ENCODE data around the gene FAM170A.
A peak's percentile ranks its signal among the peaks of the same experiment; 100 is the strongest.

Gene FAM170A, protein sequence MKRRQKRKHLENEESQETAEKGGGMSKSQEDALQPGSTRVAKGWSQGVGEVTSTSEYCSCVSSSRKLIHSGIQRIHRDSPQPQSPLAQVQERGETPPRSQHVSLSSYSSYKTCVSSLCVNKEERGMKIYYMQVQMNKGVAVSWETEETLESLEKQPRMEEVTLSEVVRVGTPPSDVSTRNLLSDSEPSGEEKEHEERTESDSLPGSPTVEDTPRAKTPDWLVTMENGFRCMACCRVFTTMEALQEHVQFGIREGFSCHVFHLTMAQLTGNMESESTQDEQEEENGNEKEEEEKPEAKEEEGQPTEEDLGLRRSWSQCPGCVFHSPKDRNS

GRCh38 chr5:119629339-119629738 is at the start of gene FAM170A:
FAM170A (plus strand) TSS chr5:119629558; CDS start chr5:119629769, 211 bp downstream.
- Histone ChIP-seq H3K4me3 (replicated peaks; ENCODE audit: low read depth, low read length) (no peak within 1 kb of the TSS), H3K36me3 (ENCODE audit: control insufficient read depth, insufficient read depth, low read length) (no peaks in the 10 kb centered on the region), H3K27me3 (replicated peaks; ENCODE audit: control insufficient read depth, insufficient read depth, low read length) (no peaks in the 10 kb centered on the region; the same call in 1 of the 2 replicates)
- TF ChIP-seq, protein P1, sequence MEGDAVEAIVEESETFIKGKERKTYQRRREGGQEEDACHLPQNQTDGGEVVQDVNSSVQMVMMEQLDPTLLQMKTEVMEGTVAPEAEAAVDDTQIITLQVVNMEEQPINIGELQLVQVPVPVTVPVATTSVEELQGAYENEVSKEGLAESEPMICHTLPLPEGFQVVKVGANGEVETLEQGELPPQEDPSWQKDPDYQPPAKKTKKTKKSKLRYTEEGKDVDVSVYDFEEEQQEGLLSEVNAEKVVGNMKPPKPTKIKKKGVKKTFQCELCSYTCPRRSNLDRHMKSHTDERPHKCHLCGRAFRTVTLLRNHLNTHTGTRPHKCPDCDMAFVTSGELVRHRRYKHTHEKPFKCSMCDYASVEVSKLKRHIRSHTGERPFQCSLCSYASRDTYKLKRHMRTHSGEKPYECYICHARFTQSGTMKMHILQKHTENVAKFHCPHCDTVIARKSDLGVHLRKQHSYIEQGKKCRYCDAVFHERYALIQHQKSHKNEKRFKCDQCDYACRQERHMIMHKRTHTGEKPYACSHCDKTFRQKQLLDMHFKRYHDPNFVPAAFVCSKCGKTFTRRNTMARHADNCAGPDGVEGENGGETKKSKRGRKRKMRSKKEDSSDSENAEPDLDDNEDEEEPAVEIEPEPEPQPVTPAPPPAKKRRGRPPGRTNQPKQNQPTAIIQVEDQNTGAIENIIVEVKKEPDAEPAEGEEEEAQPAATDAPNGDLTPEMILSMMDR (IDR thresholded peaks at IDR 0.05; ENCODE audit: insufficient read depth, low read length, poor library complexity, severe bottlenecking), result no peak
- no peak for DNase-seq (ENCODE audit: extremely low read depth, insufficient read length)

- TF ChIP-seq, protein P1 (IDR thresholded peaks at IDR 0.05; ENCODE audit: insufficient read depth, low read length, poor library complexity, severe bottlenecking), result peak; percentile 8
- Histone ChIP-seq H3K4me3 (replicated peaks; ENCODE audit: low read depth, low read length) (no peak overlapping the region), H3K27me3 (replicated peaks; ENCODE audit: control insufficient read depth, insufficient read depth, low read length) (no peaks in the 10 kb centered on the region), H3K36me3 (ENCODE audit: control insufficient read depth, insufficient read depth, low read length) (no peaks in the 10 kb centered on the region)
- DNase-seq (ENCODE audit: extremely low read depth, insufficient read length), result no peak
These were observed 46.4 kb upstream of the FAM170A start for GRCh38 chr5:119582987-119583386.

DNA sequence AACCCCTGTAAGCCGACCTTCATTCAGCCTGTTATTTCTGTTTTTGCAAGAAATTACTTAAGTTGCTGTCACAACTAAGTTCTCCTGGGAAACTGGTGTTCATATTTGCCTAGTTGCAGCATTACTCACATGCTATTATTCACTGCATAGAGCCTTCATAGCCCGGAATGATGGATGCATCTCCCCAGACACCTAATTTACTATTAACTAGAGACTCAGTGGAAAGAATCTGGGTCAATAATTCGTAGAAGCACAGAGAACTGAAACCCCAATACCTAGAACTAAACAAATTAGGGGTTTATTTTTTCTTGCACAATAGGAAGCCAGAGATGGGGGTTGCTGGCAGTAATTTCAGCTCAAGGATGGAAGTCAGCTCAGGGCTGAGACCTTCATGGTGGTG is 45.7 kb upstream of the FAM170A start:
- no peak overlapping the region for H3K4me3 ChIP-seq (replicated peaks; ENCODE audit: low read depth, low read length)
- H3K27me3 ChIP-seq (replicated peaks; ENCODE audit: control insufficient read depth, insufficient read depth, low read length), result no peaks in the 10 kb centered on the region
- H3K36me3 ChIP-seq (ENCODE audit: control insufficient read depth, insufficient read depth, low read length), result no peaks in the 10 kb centered on the region
- TF ChIP-seq, protein P1 (IDR thresholded peaks at IDR 0.05; ENCODE audit: insufficient read depth, low read length, poor library complexity, severe bottlenecking), result no peak
- no peak for DNase-seq (ENCODE audit: extremely low read depth, insufficient read length)

GRCh38 chr5:119596046-119596445 is 33.3 kb upstream of the FAM170A start:
- H3K4me3 ChIP-seq (replicated peaks; ENCODE audit: low read depth, low read length), result no peak overlapping the region
- H3K36me3 ChIP-seq (ENCODE audit: control insufficient read depth, insufficient read depth, low read length), result no peaks in the 10 kb centered on the region
- DNase-seq (ENCODE audit: extremely low read depth, insufficient read length), result no peak
- no peaks in the 10 kb centered on the region for H3K27me3 ChIP-seq (replicated peaks; ENCODE audit: control insufficient read depth, insufficient read depth, low read length)
- TF ChIP-seq, protein P1 (IDR thresholded peaks at IDR 0.05; ENCODE audit: insufficient read depth, low read length, poor library complexity, severe bottlenecking), result no peak

- H3K27me3 ChIP-seq (replicated peaks; ENCODE audit: control insufficient read depth, insufficient read depth, low read length), result no peaks in the 10 kb centered on the region
- TF ChIP-seq, protein P1 (IDR thresholded peaks at IDR 0.05; ENCODE audit: insufficient read depth, low read length, poor library complexity, severe bottlenecking), result no peak
- no peak overlapping the region for H3K4me3 ChIP-seq (replicated peaks; ENCODE audit: low read depth, low read length)
- no peak for DNase-seq (ENCODE audit: extremely low read depth, insufficient read length)
- H3K36me3 ChIP-seq (ENCODE audit: control insufficient read depth, insufficient read depth, low read length), result no peaks in the 10 kb centered on the region
These were observed 31.5 kb upstream of the FAM170A start for GRCh38 chr5:119597728-119598298.
